GM19324 (cell line): ENCODE measurements around the gene POFUT1.
"Not testable (repeated sequence)": the region's sequence is repeated elsewhere in the genome, so short reads cannot be mapped to it uniquely, and the experiment has no call there.

Experiments used
- ATAC-seq: cut with Tn5 transposase; IDR thresholded peaks from one replicate; pipeline ENCODE4 v1.9.1; 2021; ENCODE audit warnings: mild to moderate bottlenecking, moderate library complexity; ENCODE audit not compliant: unreplicated experiment, low FRiP score

POFUT1 gene

GRCh38 chr20:32207626-32208498 lies at the start of gene POFUT1, which contains the start of gene PLAGL2:
POFUT1 (plus strand) TSS chr20:32207880; CDS start chr20:32207942, 62 bp downstream.
PLAGL2 (minus strand) TSS chr20:32207743; CDS start chr20:32202178, 5,565 bp downstream.
- peak; percentile 86 for ATAC-seq

- no peak for ATAC-seq
These were observed 49.3 kb upstream of the POFUT1 start for GRCh38 chr20:32158351-32158750.

GRCh38 chr20:32158943-32159660 lies 48.6 kb upstream of the POFUT1 start:
- ATAC-seq = no peak

DNA sequence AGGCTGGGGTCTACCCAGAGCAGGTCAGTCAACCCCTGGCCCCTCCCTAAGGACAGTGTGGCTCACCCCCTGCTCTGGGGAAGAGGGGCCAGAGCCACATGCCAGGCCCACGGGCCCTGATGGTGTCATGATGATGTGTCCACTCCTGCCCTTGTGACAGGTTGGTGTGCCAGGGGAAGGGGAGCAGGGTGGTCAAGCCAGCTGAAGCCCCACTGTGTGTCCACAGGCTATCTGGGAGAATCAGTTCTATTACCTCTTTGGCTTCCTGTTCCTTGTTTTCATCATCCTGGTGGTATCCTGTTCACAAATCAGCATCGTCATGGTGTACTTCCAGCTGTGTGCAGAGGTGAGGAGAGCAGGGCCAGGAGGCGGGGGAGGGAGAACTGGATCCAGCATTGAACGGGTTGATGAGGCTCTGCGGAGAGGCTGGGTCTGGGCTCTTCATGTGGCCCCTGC lies 47.9 kb upstream of the POFUT1 start:
- no peak for ATAC-seq

GRCh38 chr20:32160341-32160740 lies 47.3 kb upstream of the POFUT1 start:
- ATAC-seq = no peak

GRCh38 chr20:32162351-32162750 lies 45.3 kb upstream of the POFUT1 start:
- no peak for ATAC-seq

- no peak for ATAC-seq
These were observed 43.7 kb upstream of the POFUT1 start for GRCh38 chr20:32163951-32164350.

DNA sequence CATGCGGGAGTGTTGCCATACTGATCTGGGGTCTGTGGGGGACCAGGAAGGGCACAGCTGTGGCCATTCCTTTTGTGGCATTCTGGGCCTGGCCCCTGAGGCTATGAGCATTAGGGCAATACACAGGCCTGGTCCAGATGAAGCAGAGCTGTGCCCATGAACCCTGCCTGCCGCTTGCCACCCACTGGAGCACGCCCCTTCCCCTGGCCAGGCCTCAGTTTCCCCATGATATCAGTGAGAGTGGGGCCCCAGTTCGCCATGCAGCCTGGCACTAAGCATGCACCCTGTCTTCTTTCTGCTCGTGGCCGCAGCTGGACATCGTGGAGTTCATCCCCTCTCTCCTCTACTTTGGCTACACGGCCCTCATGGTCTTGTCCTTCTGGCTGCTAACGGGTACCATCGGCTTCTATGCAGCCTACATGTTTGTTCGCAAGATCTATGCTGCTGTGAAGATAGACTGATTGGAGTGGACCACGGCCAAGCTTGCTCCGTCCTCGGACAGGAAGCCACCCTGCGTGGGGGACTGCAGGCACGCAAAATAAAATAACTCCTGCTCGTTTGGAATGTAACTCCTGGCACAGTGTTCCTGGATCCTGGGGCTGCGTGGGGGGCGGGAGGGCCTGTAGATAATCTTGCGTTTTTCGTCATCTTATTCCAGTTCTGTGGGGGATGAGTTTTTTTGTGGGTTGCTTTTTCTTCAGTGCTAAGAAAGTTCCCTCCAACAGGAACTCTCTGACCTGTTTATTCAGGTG lies 42.5 kb upstream of the POFUT1 start:
- no peak for ATAC-seq

DNA sequence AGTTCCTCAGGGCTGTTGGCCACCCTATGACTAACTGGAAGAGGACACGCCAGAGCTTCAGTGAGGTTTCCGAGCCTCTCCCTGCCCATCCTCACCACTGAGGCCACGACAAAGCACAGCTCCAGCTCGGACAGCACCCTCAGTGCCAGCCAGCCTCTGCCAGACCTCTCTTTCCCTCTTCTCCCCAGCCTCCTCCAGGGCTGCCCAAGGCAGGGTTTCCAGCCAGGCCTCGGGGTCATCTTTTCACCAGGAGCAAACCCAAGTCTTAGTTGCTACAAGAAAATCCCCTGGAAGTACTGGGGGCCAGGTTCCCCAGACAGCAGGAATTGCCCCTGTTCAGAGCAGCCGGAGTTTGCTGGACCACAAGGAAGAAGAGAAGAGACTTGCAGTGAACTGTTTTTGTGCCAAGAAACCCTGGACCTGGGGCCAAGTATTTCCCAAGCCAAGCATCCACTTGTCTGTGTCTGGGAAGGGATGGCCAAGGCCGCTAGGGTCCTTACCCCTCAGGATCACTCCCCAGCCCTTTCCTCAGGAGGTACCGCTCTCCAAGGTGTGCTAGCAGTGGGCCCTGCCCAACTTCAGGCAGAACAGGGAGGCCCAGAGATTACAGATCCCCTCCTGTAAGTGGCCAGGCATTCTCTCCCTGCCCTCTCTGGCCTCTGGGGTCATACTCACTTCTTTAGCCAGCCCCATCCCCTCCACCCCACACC lies 41.7 kb upstream of the POFUT1 start:
- ATAC-seq = no peak

DNA sequence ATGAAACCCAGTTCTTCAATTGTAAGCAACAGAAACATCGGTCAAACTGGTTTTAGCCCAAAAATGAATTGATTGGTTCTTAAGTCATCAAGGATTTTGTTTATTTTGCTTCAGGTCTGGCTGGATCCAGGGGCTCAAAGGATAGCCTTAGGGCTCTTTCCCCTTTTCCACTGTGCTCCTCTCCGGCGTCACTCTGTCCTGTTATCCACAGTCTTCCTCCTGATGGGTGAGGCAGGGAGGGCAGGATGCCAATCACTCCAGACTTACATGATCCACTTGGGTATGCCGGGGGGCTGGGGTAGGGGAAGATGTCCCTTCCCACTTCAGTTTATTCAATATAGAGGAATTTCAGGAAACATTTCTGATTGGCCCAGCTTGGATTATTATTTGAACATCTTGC lies 40.1 kb upstream of the POFUT1 start:
- ATAC-seq = no peak

- no peak for ATAC-seq
These were observed 39.3 kb upstream of the POFUT1 start for GRCh38 chr20:32168184-32168910.

- ATAC-seq = not testable (repeated sequence)
These were observed 30.0 kb upstream of the POFUT1 start for GRCh38 chr20:32177696-32178095.

DNA sequence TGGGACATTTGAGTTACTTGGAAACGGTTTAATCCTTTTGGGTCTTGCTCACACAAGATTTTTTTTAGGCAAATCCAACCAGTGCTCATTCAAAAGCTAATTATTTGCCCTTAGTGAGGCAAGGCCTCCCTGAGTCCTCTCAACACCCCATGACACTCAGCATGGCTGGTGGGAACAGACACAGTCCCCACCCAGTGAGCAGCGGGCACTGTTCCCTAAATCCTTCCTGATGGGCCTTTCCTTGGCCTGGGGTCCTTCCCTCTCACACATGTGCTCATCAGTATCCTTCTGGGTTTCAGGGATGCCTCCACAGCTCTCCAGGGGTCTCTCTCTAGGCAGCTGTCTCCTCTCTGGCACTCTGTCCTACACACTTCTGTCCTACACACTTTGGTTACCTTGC lies 28.2 kb upstream of the POFUT1 start:
- no peak for ATAC-seq

GRCh38 chr20:32179934-32180333 lies 27.7 kb upstream of the POFUT1 start:
- no peak for ATAC-seq

GRCh38 chr20:32181606-32182005 lies 26.1 kb upstream of the POFUT1 start:
- no peak for ATAC-seq

DNA sequence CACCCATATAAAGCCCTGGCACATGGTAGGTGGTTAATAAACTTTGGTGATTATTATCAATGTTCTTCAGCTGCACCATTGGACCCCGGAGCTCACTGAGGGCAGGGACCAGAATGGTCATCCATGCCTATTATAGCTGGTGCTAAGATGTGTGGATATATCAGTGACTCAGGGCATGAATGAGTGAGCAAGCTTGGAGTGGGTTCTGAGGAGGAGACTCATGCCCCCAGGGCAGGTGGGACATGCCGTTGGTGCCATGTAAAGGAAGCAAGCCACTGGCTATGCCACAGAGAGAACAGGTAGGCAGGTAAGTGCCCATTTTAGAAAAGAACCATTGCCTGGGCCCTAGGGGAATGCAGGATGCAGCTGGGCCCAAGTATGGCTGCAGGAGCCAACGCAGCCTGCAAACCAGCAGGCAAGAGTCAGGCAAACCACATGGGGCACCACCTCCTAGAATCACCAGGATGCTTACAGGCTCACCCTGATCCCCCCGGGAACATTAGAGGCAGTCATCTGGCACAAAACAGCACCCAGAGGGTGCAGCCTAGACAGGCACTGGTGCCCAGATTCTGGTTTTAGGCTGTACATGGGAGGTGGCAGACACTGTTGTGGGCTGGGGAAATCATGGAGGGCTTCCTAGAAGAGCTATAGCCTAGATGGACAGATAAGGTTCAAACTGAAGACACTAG lies 23.6 kb upstream of the POFUT1 start:
- ATAC-seq = no peak

- ATAC-seq = no peak
These were observed 22.6 kb upstream of the POFUT1 start for GRCh38 chr20:32184961-32185603.

DNA sequence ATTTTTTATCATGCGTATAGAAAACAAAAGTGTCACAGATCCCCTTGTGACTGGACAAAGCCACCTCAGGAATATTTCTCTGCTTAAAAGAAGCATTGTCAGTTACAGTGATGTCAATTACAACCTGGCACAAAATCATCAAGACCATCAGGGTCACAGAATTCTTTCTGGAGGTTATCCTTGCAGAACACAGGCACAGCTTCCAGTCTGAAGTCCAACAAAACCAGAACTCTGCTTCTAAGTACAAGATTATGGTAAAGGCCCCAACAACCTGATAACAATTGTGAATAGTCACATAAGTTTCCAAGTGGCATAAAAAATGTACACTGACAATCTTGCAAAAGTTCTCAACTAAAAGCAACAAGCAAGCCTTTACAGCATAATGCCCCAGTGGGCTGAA lies 21.2 kb upstream of the POFUT1 start:
- no peak for ATAC-seq
